ENCODE data around the gene EOLA1.

Gene EOLA1

GRCh38 chrX:149493567-149494562 is 46.9 kb upstream of the EOLA1 start:
- Histone ChIP-seq H3K4me3 (ENCODE audit: low read depth, low read length) (no peak overlapping the region), H3K27ac (ENCODE audit: extremely low read depth, low read depth, low read length) (no peak overlapping the region), H3K36me3 (ENCODE audit: control insufficient read depth in 2 of 2, insufficient read depth in 1 of 2, low read length in 2 of 2) (peaks cover 5 to 99% of the 10 kb centered on the region in 2 experiments; a peak in 2 of 3 replicates), H3K4me1 (ENCODE audit: control insufficient read depth, insufficient read depth, low read length) (no peaks in the 10 kb centered on the region), H3K9me3 (ENCODE audit: control insufficient read depth, insufficient read depth, low read depth, low read length) (no peaks in the 10 kb centered on the region)
- POLR2A ChIA-PET: interaction anchor here (1.6 kb wide), 1 partner anchor 47 kb away, joined by 3 read pairs; the partner anchor contains the start of gene EOLA1
- CTCF ChIA-PET: interaction anchor here (0.5 to 1.1 kb wide), 5 partner anchors 8 to 1167 kb away, joined by 3 to 5 read pairs (median 3); no protein-coding TSS in a partner anchor
- TF ChIP-seq ZNF624 (tag by site-specific recombination; IDR thresholded peaks at IDR 0.05) (no peak), ZSCAN16 (tag by site-specific recombination; IDR thresholded peaks at IDR 0.05) (no peak)
- TF ChIP-seq, protein P1, sequence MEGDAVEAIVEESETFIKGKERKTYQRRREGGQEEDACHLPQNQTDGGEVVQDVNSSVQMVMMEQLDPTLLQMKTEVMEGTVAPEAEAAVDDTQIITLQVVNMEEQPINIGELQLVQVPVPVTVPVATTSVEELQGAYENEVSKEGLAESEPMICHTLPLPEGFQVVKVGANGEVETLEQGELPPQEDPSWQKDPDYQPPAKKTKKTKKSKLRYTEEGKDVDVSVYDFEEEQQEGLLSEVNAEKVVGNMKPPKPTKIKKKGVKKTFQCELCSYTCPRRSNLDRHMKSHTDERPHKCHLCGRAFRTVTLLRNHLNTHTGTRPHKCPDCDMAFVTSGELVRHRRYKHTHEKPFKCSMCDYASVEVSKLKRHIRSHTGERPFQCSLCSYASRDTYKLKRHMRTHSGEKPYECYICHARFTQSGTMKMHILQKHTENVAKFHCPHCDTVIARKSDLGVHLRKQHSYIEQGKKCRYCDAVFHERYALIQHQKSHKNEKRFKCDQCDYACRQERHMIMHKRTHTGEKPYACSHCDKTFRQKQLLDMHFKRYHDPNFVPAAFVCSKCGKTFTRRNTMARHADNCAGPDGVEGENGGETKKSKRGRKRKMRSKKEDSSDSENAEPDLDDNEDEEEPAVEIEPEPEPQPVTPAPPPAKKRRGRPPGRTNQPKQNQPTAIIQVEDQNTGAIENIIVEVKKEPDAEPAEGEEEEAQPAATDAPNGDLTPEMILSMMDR (tag by site-specific recombination; IDR thresholded peaks at IDR 0.05): peak; percentile 11; the same call in 1 of the 2 replicates

DNA sequence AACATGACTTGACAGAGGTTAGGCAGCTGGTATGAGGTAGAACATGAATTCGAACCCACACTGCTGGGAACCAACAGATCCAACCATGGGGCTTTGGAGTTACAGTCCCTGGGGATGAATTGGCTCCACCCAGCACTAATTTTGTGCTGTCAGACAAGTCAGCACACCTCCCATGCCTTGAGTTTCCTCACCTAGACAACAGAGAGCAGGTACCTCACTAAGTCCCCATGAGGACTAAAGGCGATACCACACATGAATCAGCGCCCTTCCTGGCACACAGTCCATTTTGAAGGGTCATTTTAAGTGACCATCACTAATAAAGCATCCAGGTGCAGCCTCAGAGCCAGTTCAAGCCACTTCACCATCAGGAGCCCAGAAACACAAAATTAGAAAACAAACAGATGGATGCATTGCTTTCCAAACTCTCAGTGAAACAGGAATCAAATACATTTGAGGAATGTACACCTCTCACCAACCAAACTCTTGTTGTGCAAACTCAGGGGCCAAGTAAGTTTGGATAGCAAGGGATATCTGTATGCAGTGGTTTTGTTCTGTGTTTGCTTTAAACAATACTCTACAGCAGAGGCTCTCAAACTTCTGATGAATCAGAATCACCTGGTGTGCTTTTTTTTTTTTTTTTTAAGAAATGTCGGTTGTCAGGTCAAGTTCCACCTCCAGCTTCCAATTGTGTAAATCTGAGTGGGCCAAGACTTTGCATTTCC is 45.8 kb upstream of the EOLA1 start:
- ChIA-PET CTCF (interaction anchor here (0.5 kb wide), 1 partner anchor 1166 kb away, joined by 3 read pairs; no protein-coding TSS in a partner anchor), POLR2A (interaction anchor here (1.6 kb wide), 1 partner anchor 46 kb away, joined by 3 read pairs; the partner anchor contains the start of gene EOLA1)
- H3K9me3 ChIP-seq (ENCODE audit: control insufficient read depth, insufficient read depth, low read depth, low read length): no peaks in the 10 kb centered on the region
- TF ChIP-seq ZSCAN30 (tag by site-specific recombination; IDR thresholded peaks at IDR 0.05) (no peak), FEZF1 (tag by site-specific recombination; IDR thresholded peaks at IDR 0.05) (no peak), ZNF654 (tag by site-specific recombination; IDR thresholded peaks at IDR 0.05; ENCODE audit: low read depth) (no peak), ZNF23 (tag by site-specific recombination; IDR thresholded peaks at IDR 0.05; ENCODE audit: borderline replicate concordance) (no peak), REPIN1 (tag by site-specific recombination; IDR thresholded peaks at IDR 0.05; ENCODE audit: low read depth) (no peak)
- TF ChIP-seq, protein P2, sequence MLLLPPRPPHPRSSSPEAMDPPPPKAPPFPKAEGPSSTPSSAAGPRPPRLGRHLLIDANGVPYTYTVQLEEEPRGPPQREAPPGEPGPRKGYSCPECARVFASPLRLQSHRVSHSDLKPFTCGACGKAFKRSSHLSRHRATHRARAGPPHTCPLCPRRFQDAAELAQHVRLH (tag by site-specific recombination; IDR thresholded peaks at IDR 0.05): no peak
- TF ChIP-seq, protein P3, sequence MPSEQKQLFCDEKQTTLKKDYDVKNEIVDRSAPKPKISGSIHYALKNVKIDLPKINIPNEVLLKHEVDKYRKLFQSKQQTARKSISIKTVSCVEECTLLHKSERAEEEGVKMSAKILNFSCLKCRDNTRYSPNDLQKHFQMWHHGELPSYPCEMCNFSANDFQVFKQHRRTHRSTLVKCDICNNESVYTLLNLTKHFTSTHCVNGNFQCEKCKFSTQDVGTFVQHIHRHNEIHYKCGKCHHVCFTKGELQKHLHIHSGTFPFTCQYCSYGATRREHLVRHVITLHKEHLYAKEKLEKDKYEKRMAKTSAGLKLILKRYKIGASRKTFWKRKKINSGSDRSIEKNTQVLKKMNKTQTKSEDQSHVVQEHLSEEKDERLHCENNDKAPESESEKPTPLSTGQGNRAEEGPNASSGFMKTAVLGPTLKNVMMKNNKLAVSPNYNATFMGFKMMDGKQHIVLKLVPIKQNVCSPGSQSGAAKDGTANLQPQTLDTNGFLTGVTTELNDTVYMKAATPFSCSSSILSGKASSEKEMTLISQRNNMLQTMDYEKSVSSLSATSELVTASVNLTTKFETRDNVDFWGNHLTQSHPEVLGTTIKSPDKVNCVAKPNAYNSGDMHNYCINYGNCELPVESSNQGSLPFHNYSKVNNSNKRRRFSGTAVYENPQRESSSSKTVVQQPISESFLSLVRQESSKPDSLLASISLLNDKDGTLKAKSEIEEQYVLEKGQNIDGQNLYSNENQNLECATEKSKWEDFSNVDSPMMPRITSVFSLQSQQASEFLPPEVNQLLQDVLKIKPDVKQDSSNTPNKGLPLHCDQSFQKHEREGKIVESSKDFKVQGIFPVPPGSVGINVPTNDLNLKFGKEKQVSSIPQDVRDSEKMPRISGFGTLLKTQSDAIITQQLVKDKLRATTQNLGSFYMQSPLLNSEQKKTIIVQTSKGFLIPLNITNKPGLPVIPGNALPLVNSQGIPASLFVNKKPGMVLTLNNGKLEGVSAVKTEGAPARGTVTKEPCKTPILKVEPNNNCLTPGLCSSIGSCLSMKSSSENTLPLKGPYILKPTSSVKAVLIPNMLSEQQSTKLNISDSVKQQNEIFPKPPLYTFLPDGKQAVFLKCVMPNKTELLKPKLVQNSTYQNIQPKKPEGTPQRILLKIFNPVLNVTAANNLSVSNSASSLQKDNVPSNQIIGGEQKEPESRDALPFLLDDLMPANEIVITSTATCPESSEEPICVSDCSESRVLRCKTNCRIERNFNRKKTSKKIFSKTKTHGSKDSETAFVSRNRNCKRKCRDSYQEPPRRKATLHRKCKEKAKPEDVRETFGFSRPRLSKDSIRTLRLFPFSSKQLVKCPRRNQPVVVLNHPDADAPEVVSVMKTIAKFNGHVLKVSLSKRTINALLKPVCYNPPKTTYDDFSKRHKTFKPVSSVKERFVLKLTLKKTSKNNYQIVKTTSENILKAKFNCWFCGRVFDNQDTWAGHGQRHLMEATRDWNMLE (tag by site-specific recombination; conservative IDR thresholded peaks at IDR 0.05; ENCODE audit: low read depth): no peak
- no peak overlapping the region for H3K4me3 ChIP-seq (ENCODE audit: low read depth, low read length)
- no peak overlapping the region for H3K27ac ChIP-seq (ENCODE audit: extremely low read depth, low read depth, low read length)
- no peaks in the 10 kb centered on the region for H3K4me1 ChIP-seq (ENCODE audit: control insufficient read depth, insufficient read depth, low read length)
- H3K36me3 ChIP-seq (ENCODE audit: control insufficient read depth in 2 of 2, insufficient read depth in 1 of 2, low read length in 2 of 2): peaks cover 8 to 98% of the 10 kb centered on the region in 2 experiments; a peak in 2 of 3 replicates

Measured in HEK293 (cell line).